Right renal cortex interstitium (tissue), 3 donors: Measurements from ENCODE around the gene HIRA. TPM values are rescaled to one million over a fixed set of nuclear protein-coding genes. Genes with fewer than 3 reads are reported as not detected.

Experiments used
- DNase-seq, 3 donors: peaks; one replicate each; pipeline ENCODE4 v3.0.0-alpha.2; 2013; ENCODE audit warnings: low read depth in 3 of 3, low spot score in 2 of 3
- polyA plus RNA-seq, 3 donors: library from polyadenylated mRNA; unstranded; fragments of 120-200 nt; gene quantifications; one replicate each; pipeline ENCODE4 v1.2.1, GENCODE V29; 2013; ENCODE audit not compliant: insufficient read length in 3 of 3

HIRA gene
- polyA plus RNA-seq, 3 donors = 32.3 to 35.5 (median 34.9) TPM

DNA sequence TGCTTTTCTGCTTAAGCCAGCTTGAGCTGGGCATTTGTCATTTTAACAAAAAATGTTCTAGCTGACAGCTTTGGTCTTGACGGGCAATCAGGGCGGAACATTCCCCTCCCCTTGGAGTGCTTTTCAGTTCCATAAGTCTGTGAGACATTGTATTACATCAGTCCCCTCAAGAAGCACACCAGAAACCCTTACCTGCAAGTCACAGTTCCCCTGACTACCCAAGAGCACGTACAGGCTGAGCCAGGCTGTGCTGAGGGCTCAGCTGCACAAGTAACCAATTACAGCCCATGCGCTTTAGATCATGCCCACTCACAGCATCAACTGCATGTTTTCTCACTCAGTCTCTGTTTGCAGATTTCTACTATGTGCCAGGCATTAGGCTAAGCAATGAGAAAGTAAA lies 19.1 kb downstream of the HIRA start:
- no peak for DNase-seq

- DNase-seq = no peak
Observed at GRCh38 chr22:19411690-19412045, 19.9 kb downstream of the HIRA start.

- DNase-seq = no peak
Observed at GRCh38 chr22:19410941-19411689, 20.4 kb downstream of the HIRA start.

DNA sequence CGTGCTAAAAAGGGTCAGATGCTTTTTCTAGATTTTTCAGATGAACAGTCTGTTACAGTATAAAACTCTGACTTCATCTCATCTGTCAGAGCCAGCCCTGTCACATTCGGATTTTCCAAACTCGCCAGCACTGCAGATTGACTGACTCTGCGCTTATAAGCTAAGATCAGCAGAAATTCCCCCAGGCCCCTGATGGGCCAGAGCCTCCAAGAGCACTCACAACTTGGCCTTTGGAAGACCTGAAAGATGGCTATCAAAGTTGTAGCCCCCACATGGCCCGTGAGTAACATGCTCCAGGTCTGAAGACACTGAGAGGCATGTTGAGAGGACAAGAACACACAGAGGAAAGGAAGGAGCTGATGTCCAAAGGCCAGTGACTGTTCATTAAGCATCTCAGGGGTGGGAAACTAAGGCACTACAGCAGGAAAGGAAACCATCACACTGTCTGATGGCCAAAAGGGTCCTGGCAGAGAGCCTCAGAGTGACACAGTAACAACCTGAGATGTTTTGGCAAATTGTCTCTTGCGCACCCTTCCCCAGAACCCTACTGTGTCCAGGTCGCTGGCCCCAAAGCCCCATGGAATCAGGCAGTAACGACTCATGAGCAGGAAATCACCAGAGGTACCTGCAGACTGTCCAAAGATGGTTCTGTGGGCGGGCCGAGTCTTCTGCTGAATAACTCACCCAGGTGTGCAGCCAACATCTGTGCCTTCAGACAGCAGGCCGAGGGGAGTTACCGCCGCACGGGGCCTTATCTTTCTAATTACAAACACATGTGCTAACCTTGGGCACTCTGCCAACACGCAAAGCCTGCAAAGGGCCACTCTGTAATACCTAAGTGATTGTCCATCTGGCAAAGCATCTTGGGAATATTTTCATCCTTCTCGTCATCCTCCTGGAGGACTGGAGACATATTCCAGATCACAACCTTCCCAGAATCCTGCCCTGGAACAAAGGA lies 23.6 kb downstream of the HIRA start:
- DNase-seq = no peak

- no peak for DNase-seq
Observed at GRCh38 chr22:19406846-19407245, 24.7 kb downstream of the HIRA start.

GRCh38 chr22:19406281-19406811 lies 25.2 kb downstream of the HIRA start:
- no peak for DNase-seq

DNA sequence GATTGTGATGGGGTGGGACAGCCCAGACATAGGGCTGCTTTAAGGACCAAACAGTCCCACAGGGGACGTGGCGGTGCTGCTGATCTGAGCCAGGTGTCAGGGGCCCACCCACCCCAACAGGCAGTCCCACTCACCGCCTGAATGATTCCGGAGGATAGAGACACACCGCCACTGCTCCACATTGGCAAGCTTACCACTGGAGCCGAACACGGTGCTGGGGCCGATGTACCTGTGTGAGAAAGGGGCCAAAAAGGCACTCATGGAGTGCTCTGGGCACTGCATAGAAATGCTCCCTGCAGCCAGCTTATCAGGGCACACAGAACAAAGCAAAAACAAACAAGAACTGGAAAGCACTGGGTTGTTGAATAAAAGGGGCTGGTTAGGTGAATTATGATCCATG lies 25.9 kb downstream of the HIRA start:
- DNase-seq = no peak

DNA sequence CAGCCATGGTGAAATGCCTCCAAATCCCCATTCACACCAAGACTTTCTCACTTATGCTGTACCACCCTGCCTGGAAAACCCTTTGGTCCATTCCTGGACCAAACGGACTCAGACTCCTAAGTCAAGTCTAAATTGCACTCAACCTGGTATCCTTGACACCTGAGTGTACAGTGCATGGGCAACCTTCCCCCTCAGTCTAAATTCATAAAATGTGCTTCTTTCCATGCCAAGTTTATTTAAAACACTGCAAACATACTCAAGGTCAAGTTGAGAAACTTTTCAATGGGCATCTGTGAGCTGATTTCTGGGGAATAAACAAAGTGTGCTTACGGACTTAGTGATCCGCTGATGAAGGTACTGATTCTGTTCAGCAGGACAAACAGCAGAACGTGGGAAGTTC lies 26.4 kb downstream of the HIRA start:
- no peak for DNase-seq

DNA sequence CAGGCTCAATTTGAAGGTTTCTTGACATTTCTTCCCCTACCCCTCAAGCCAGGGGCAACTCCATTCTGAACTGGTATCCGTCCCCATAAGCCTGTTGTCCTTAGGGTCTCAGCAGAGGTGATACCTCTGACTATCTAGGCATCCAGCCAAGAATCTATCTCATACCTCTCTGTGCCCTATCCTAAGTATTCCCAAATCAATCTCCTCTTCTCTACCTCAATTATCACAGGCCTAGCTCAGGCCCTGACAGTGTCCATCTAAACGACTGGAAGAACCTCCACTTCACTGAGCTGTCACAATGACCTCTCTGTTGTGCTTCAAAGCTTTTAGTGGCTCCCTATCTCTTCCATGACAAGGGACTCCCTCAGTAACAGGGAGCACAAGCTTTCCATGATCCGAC lies 26.9 kb downstream of the HIRA start:
- DNase-seq = no peak

GRCh38 chr22:19402642-19403191 lies 28.8 kb downstream of the HIRA start:
- DNase-seq = no peak

DNA sequence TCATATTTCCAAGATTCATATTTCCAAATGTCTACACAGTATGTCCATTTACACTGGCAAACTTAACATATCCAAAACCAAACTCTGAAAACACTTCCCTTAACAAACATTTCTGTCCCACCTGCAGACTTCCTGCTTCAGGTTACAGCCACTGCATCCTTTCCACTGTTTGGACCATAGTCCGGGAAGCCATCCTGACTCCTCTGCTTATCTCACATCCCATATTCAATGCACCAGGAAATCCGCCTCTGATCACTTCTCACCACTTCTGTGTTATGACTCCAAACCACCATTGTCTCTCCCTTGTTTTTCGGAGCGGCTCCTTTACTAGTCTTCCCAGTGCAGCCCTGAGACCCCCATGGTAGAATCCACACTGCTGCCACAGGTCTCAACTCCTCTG lies 30.1 kb downstream of the HIRA start:
- DNase-seq = no peak

- no peak for DNase-seq
Observed at GRCh38 chr22:19400881-19401280, 30.7 kb downstream of the HIRA start.

GRCh38 chr22:19398652-19399051 lies 32.9 kb downstream of the HIRA start:
- no peak for DNase-seq

DNA sequence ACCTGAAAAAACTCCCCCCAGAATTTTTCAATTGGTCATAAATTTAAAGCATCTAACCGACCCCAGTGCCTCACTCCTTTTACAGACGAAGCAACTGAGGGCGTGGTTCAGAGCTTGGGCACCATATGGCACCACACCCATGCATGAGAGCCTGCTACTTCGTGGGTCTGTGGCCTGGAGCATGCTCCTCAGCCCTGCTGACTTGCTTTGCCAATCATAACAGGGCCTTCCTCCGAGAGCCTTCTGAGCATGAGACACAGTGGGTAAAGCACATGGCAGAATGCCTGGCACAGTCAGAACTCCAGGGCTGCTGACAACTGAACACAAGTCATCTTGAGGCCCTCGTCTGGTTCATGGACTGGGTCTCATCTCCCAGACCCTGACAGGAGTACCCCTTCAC lies 33.3 kb downstream of the HIRA start:
- DNase-seq = no peak

- no peak for DNase-seq
Observed at GRCh38 chr22:19397734-19398104, 33.8 kb downstream of the HIRA start.

- DNase-seq = no peak
Observed at GRCh38 chr22:19396934-19397733, 34.4 kb downstream of the HIRA start.

- DNase-seq = no peak
Observed at GRCh38 chr22:19396561-19396933, 35.0 kb downstream of the HIRA start.

GRCh38 chr22:19395276-19395675 lies 36.3 kb downstream of the HIRA start:
- DNase-seq = no peak

GRCh38 chr22:19394274-19395050 lies 37.1 kb downstream of the HIRA start:
- no peak for DNase-seq

- no peak for DNase-seq
Observed at GRCh38 chr22:19393704-19394103, 37.8 kb downstream of the HIRA start.
